Measurements from ENCODE around the gene MAN2A2. TPM values are rescaled to one million over a fixed set of nuclear protein-coding genes. Genes with fewer than 3 reads are reported as not detected.

Gene MAN2A2
- total and polyA plus RNA-seq, 9 of the 15 experiments (the other 6 are each of a cell fraction or from before 2014, with no cell fraction given), result 7.3 to 151 (median 43.4) TPM

DNA sequence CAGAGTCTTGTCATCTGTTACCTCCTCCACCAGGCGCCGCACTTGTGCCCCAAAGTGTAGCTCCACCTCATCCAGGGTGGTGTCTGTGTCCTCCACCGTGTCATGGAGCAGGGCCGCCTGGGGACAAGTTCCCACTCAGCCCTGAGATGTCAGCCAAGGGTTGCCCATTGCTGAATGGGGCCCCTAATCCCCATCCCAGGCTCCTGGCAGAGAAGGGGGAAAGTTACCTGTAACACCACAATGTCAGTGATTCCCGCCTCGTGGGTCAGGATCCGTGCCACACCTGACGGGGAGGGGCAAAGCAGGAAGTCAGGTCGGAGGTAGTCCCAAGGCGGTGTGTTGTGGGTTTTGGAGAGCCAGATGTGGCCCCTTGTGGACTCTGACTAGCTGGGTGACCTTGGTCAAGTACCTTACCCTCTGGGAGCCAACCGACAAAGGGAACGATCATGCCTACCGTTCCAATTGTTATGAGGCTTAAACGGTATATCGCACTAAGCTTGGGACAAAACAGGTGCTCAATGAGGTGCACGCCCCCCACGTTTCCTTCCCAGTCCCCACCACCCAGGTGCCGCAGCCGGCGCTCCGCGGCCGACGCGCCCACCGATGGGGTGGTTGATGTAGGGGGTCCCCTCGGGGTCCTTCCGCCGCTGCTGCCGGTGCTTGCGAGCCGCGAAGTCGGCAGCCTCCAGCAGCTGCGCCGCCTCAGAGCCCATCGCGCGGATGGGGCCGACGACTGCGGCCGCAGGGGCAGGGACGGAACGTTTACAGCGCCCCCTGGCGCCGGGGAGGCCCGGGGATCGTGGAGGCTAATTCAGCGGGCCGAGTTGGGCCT, 28.9 kb downstream of the MAN2A2 start, which contains the start of gene HDDC3 (continued):
- TF ChIP-seq, protein P1, sequence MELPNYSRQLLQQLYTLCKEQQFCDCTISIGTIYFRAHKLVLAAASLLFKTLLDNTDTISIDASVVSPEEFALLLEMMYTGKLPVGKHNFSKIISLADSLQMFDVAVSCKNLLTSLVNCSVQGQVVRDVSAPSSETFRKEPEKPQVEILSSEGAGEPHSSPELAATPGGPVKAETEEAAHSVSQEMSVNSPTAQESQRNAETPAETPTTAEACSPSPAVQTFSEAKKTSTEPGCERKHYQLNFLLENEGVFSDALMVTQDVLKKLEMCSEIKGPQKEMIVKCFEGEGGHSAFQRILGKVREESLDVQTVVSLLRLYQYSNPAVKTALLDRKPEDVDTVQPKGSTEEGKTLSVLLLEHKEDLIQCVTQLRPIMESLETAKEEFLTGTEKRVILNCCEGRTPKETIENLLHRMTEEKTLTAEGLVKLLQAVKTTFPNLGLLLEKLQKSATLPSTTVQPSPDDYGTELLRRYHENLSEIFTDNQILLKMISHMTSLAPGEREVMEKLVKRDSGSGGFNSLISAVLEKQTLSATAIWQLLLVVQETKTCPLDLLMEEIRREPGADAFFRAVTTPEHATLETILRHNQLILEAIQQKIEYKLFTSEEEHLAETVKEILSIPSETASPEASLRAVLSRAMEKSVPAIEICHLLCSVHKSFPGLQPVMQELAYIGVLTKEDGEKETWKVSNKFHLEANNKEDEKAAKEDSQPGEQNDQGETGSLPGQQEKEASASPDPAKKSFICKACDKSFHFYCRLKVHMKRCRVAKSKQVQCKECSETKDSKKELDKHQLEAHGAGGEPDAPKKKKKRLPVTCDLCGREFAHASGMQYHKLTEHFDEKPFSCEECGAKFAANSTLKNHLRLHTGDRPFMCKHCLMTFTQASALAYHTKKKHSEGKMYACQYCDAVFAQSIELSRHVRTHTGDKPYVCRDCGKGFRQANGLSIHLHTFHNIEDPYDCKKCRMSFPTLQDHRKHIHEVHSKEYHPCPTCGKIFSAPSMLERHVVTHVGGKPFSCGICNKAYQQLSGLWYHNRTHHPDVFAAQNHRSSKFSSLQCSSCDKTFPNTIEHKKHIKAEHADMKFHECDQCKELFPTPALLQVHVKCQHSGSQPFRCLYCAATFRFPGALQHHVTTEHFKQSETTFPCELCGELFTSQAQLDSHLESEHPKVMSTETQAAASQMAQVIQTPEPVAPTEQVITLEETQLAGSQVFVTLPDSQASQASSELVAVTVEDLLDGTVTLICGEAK (IDR thresholded peaks at IDR 0.05), result peak; percentile 44; the same call in 1 of the 2 replicates
- TF ChIP-seq, protein P1 (CRISPR knock-in tag; IDR thresholded peaks at IDR 0.05), result no peak
- no peak for TF ChIP-seq ZFP1 (CRISPR knock-in tag; IDR thresholded peaks at IDR 0.05)
- peak; percentile 92 for TF ChIP-seq EP400 (IDR thresholded peaks at IDR 0.05)
- TF ChIP-seq ZNF274 (IDR thresholded peaks at IDR 0.05; ENCODE audit: borderline replicate concordance, low read depth, low read length), result no peak
- TF ChIP-seq ZNF311 (CRISPR knock-in tag; IDR thresholded peaks at IDR 0.05), result no peak
- no peak for TF ChIP-seq NR0B1 (IDR thresholded peaks at IDR 0.05; ENCODE audit: partially characterized antibody)
- 0 out of 2 replicates have a peak, but pooled peaks have one; percentile 5 for TF ChIP-seq ZNF354B (CRISPR knock-in tag; IDR thresholded peaks at IDR 0.05)
- no peak for TF ChIP-seq RUNX1 (IDR thresholded peaks at IDR 0.05; ENCODE audit: low read depth)
- TF ChIP-seq, protein P2, sequence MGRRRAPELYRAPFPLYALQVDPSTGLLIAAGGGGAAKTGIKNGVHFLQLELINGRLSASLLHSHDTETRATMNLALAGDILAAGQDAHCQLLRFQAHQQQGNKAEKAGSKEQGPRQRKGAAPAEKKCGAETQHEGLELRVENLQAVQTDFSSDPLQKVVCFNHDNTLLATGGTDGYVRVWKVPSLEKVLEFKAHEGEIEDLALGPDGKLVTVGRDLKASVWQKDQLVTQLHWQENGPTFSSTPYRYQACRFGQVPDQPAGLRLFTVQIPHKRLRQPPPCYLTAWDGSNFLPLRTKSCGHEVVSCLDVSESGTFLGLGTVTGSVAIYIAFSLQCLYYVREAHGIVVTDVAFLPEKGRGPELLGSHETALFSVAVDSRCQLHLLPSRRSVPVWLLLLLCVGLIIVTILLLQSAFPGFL (CRISPR knock-in tag; IDR thresholded peaks at IDR 0.05), result no peak
- TF ChIP-seq CTBP1 (IDR thresholded peaks at IDR 0.05; ENCODE audit: borderline replicate concordance), result peak; percentile 91
- TF ChIP-seq ATF7 (IDR thresholded peaks at IDR 0.05), result peak; percentile 46; the same call in 1 of the 2 replicates
- TF ChIP-seq STAT5B (CRISPR knock-in tag; IDR thresholded peaks at IDR 0.05), result no peak
- peak; percentile 52; the same call in 1 of the 2 replicates for TF ChIP-seq SNIP1 (IDR thresholded peaks at IDR 0.05; ENCODE audit: low read depth)
- TF ChIP-seq KAT8 (IDR thresholded peaks at IDR 0.05; ENCODE audit: low read depth), result no peak
